Vagina (tissue), 2 donors: ENCODE results near the gene TMEM139. TPM values are rescaled to one million over a fixed set of nuclear protein-coding genes. Genes with fewer than 3 reads are reported as not detected.

Source experiments
- DNase-seq, 2 donors: peaks; one replicate each; pipeline ENCODE4 v3.0.0-alpha.2; 2017; ENCODE audit errors: extremely low spot score in 2 of 2
- H3K27ac ChIP-seq: fragments of 200-600 bp; sonication (generic); one replicate; pipeline ENCODE4 v1.5.1; 2019
- H3K27me3 ChIP-seq: fragments of 200-600 bp; sonication (generic); one replicate; pipeline ENCODE4 v1.5.1; 2019
- H3K36me3 ChIP-seq, 2 donors: fragments of 200-600 bp; sonication (generic); one replicate each; pipeline ENCODE4 v1.5.1; 2017 to 2019
- H3K4me1 ChIP-seq: fragments of 200-600 bp; sonication (generic); one replicate; pipeline ENCODE4 v1.5.1; 2019
- H3K4me3 ChIP-seq, 2 donors: fragments of 200-600 bp; sonication (generic); 1 replicate in 1 of 2; 2 replicates in 1 of 2; pipeline ENCODE4 v1.5.1; 2016 to 2019
- H3K9me3 ChIP-seq: fragments of 200-600 bp; sonication (generic); one replicate; pipeline ENCODE4 v1.5.1; 2019
- CTCF ChIP-seq, 3 experiments: fragments of 450-650 bp in 2 of 3; fragments of 200-600 bp in 1 of 3; sonication (generic) in 1 of 3; IDR thresholded peaks; one replicate each; pipeline ENCODE4 v1.5.1; 2017 to 2019; ENCODE audit warnings: antibody characterized with exemption in 3 of 3, mild to moderate bottlenecking in 2 of 3, moderate library complexity in 2 of 3
- POLR2A ChIP-seq, 2 donors: fragments of 450-650 bp; IDR thresholded peaks; one replicate each; pipeline ENCODE4 v1.6.1; 2017; ENCODE audit warnings: antibody characterized with exemption in 2 of 2, mild to moderate bottlenecking in 2 of 2, moderate library complexity in 2 of 2
- POLR2AphosphoS5 ChIP-seq, 2 donors: sonication (generic); formaldehyde crosslinking; IDR thresholded peaks; one replicate each; pipeline ENCODE4 v1.9.0; 2017; ENCODE audit warnings: antibody characterized with exemption in 2 of 2, mild to moderate bottlenecking in 2 of 2, low read depth in 1 of 2; ENCODE audit not compliant: insufficient read depth in 1 of 2
- intact Hi-C: fragments of 100-400 bp; cut with DNase I; formaldehyde crosslinking; loops from one replicate; pipeline ENCODE4 v1.15.1; 2023
- total RNA-seq: library from RNA; depleted of rRNA; stranded (reverse); fragments of >200 nt; gene quantifications from one replicate; pipeline ENCODE4 v1.2.3, GENCODE V29; 2016

Gene TMEM139
- total RNA-seq, 1 donor from 2014 or later, result not detected

GRCh38 chr7:143292876-143293275 lies 8.1 kb downstream of the TMEM139 start:
- H3K27me3 ChIP-seq, result no peaks in the 10 kb centered on the region
- TF ChIP-seq POLR2A (IDR thresholded peaks at IDR 0.05) (no peak), POLR2AphosphoS5 (IDR thresholded peaks at IDR 0.05; ENCODE audit: insufficient read depth in 1 of 2, low read depth in 1 of 2) (no peak), CTCF (IDR thresholded peaks at IDR 0.05) (no peak)
- H3K4me3 ChIP-seq, result no peak overlapping the region
- H3K36me3 ChIP-seq, result peaks cover 0 to 53% of the 10 kb centered on the region in 2 donors
- H3K4me1 ChIP-seq, result peaks cover 46% of the 10 kb centered on the region
- DNase-seq, result no peak
- intact Hi-C loops, result no loop called here
- no peak overlapping the region for H3K27ac ChIP-seq
- no peaks in the 10 kb centered on the region for H3K9me3 ChIP-seq

- no peak for DNase-seq
- H3K36me3 ChIP-seq, result peaks cover 0 to 83% of the 10 kb centered on the region in 2 donors
- no peaks in the 10 kb centered on the region for H3K27me3 ChIP-seq
- TF ChIP-seq POLR2A (IDR thresholded peaks at IDR 0.05) (no peak), POLR2AphosphoS5 (IDR thresholded peaks at IDR 0.05; ENCODE audit: insufficient read depth in 1 of 2, low read depth in 1 of 2) (no peak), CTCF (IDR thresholded peaks at IDR 0.05) (no peak)
- H3K4me1 ChIP-seq, result peaks cover 24% of the 10 kb centered on the region
- H3K4me3 ChIP-seq, result no peak overlapping the region
- H3K27ac ChIP-seq, result no peak overlapping the region
- H3K9me3 ChIP-seq, result no peaks in the 10 kb centered on the region
- intact Hi-C loops, result no loop called here
Observed at GRCh38 chr7:143295870-143296269, 11.1 kb downstream of the TMEM139 start.

- no peak for DNase-seq
- no peaks in the 10 kb centered on the region for H3K27me3 ChIP-seq
- peaks cover 20% of the 10 kb centered on the region for H3K4me1 ChIP-seq
- no peak overlapping the region for H3K27ac ChIP-seq
- TF ChIP-seq CTCF (IDR thresholded peaks at IDR 0.05) (no peak), POLR2AphosphoS5 (IDR thresholded peaks at IDR 0.05; ENCODE audit: insufficient read depth in 1 of 2, low read depth in 1 of 2) (no peak), POLR2A (IDR thresholded peaks at IDR 0.05) (no peak)
- no peak overlapping the region for H3K4me3 ChIP-seq
- no peaks in the 10 kb centered on the region for H3K9me3 ChIP-seq
- intact Hi-C loops, result no loop called here
- peaks cover 0 to 89% of the 10 kb centered on the region in 2 donors for H3K36me3 ChIP-seq
Observed at GRCh38 chr7:143296686-143297085, 11.9 kb downstream of the TMEM139 start.

- Histone ChIP-seq H3K4me3 (no peak overlapping the region), H3K9me3 (no peaks in the 10 kb centered on the region), H3K27ac (no peak overlapping the region), H3K36me3 (peaks cover 0 to 88% of the 10 kb centered on the region in 2 donors), H3K4me1 (peaks cover 20% of the 10 kb centered on the region), H3K27me3 (no peaks in the 10 kb centered on the region)
- intact Hi-C loops, result no loop called here
- TF ChIP-seq POLR2AphosphoS5 (IDR thresholded peaks at IDR 0.05; ENCODE audit: insufficient read depth in 1 of 2, low read depth in 1 of 2) (no peak), CTCF (IDR thresholded peaks at IDR 0.05) (no peak), POLR2A (IDR thresholded peaks at IDR 0.05) (no peak)
- no peak for DNase-seq
Observed at GRCh38 chr7:143299346-143299745, 14.6 kb downstream of the TMEM139 start.

GRCh38 chr7:143299840-143300239 lies 15.1 kb downstream of the TMEM139 start:
- H3K27ac ChIP-seq, result no peak overlapping the region
- intact Hi-C loops, result no loop called here
- no peak for TF ChIP-seq CTCF (IDR thresholded peaks at IDR 0.05)
- TF ChIP-seq POLR2AphosphoS5 (IDR thresholded peaks at IDR 0.05; ENCODE audit: insufficient read depth in 1 of 2, low read depth in 1 of 2), result no peak
- no peak for TF ChIP-seq POLR2A (IDR thresholded peaks at IDR 0.05)
- H3K27me3 ChIP-seq, result no peaks in the 10 kb centered on the region
- H3K4me3 ChIP-seq, result no peak overlapping the region
- no peak for DNase-seq
- no peaks in the 10 kb centered on the region for H3K9me3 ChIP-seq
- H3K36me3 ChIP-seq, result peaks cover 0 to 88% of the 10 kb centered on the region in 2 donors
- H3K4me1 ChIP-seq, result peaks cover 20% of the 10 kb centered on the region
